Stimulated activated CD4-positive, alpha-beta T cell treated with anti-CD3 and anti-CD28 coated beads, Interleukin-4, amount 100 ng/mL, for 24 hours (primary cell): ENCODE measurements around the gene RAMACL.
"Not testable (repeated sequence)": the region's sequence is repeated elsewhere in the genome, so short reads cannot be mapped to it uniquely, and the experiment has no call there.

Experiments used
- DNase-seq: peaks from one replicate; pipeline ENCODE4 v3.0.0-alpha.2; 2020

RAMACL gene

DNA sequence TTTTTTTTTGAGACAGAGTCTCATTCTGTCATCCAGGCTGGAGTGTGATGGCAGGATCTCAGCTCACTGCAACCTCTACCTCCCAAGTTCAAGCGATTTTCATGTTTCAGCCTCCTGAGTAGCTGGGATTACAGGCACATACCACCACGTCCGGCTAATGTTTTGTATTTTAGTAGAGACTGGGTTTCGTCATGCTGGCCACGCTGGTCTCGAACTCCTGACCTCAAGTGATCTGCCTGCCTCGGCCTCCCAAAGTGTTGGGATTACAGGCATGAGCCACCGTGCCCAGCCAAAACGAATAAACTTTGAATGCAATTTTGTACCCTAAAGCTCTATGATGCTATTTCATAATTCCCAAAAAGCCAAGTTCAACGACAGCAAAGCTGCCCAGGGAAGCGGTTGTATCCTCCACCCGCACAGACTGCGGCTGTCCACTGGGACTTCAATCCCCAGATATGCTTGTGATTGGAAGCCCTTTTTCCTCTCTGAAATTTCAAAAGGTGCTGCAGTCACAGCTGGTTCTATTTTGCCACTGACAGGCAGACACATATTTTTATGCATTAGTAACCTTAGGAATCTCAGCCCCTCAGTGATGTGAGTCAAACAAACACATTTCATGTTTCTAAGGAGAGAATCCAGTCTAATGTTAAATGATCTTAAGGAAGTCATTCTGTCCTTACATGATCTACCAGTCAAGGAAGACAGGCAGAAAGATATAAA, 8.7 kb upstream of the RAMACL start:
- DNase-seq: no peak

DNA sequence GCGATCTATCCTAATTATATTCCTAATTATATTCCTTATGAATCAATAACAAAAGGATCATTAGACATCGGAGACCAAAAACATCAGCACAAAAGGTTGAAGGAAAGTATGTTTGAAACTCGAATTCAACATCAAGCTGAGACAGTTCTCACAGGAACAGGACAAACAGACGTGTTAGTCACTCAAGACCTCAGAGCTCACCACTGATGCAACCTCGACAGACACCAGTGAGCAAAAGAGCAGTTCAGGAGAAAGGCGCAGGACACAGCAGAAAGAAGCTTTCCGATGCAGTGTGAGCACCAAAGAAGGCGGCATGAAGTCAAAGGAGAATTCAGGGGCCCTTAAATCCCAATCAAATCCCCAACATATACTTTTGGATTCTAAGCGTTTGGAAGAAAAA, 6.3 kb upstream of the RAMACL start:
- DNase-seq: no peak

DNA sequence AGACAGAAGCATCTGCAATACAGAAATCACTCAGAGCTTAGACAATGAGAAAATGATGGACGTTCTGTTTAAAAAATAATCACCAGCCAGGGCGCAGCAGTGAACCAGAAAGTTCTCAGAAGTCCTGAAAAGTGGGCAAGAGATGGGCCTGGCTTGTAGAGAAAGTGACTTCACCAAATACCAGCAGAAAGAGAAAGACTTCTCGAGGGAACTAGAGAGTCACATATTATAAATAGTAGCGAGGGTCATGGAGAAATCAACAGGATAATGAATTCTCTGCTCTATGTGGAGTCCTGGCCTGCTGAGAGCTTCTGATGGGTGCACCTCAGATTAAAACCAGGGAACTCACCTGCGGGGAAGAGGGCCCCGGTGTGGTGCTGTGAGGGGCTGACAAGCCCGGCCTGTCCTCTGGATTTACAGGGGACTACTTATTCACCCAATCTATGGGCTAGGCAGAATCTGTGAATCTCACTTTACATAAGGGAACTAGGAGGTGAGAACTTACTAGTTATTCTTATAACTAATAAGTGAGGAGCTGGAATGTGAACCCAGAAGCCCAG, 5.6 kb upstream of the RAMACL start:
- no peak for DNase-seq

DNA sequence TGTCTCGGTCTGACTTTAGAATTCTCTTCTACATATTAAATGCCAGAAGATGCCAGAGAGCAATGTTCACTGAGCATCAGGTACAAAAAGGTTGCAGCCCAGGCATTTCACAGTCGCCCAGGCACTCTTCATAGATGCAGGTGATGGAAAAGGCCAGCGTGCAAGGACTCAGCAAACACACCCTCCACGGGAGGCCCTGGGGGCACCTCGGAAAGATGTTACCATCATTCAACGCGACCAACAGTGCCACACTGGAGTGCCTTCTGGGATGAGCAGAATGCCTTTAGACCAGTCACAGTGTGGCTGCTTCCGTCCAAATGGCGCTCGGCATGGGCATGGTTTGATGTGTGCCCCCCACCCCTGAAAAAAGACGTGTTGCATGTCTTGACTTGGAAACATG, 4.5 kb upstream of the RAMACL start:
- DNase-seq: no peak

DNA sequence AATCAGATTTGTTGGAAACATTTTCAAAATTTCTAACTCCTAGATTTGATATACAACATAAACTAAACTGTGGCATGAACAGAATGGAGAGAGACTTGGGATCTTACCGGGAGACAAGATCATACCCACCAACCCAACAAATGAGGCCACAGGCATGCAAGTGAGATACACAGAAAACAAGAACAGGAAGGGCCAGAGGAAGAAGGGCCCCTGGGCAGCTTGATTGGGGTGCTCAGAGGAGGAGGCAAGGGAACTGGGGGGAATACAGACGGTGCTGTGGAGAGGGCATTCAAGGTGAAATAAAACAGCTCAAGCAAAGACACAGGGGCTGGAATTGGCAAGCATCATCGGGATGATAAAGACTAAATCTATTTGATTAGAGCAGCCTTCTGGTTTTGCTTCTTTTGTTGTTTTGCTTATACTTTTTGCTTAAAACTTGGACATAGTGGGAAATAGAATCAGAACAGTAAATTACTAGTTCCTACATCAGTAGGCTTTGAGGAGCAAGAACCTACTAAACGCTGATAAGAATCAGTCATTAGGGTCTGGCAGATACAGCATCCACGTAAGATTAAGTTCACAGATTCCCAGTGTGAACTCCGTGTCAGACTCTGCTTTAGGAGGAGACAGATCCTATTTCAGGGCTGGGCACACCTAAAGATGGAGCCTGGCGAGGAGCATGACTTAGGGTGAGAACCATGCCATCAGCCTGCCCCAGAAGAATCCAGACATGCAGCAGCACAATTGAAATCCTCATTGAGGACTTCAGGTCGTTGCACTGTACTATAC, 3.5 kb upstream of the RAMACL start:
- DNase-seq: no peak

DNA sequence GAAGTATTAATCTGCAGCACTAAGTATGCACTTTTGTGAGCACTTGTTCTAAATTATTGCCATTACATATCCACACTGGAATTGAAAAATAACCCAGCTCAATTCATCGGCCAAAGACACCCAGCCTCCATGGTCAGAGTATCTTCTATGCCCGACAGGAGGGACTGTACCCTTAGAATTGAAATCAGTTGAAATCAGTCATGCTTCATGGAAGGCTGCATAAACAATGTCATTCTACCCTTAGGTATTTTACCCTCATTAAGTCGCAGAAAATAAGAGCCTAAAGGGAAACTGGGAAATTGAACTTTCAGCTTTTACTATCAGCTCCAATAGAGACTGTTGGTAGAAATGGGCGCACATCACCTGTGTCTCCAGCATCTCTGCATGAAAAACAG, 2.9 kb upstream of the RAMACL start:
- DNase-seq: no peak

DNA sequence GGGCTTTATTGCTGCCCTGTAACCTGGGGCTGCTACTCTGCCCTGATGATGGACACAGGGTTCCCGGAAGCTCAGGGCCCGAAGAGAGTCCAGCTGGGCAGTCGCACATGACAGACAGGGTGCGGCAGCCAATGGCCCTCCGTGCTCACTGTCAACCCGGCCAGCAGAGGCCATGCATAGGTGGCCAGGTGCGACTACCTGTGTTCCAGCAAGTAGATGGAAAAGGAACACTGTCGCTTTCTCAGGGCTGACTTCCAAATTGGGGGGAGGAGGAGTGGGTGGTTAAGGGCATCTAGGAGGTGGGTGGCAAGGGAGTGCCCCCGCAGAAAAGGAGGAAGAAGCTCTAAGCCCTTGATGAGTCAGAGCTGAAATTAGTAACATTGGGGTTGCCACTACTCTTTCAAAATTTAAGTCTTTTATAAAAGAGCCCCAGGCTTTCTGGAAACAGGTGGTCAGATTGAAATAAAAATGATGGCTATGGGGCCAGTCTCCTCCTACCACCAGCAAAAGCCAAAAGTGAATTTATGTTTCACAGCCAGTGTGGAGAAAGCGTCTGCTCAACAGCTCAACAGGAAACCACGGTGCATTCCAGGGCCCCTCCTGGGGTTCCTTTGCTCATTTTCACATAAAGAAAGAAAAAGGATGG, 2.3 kb upstream of the RAMACL start:
- no peak for DNase-seq

DNA sequence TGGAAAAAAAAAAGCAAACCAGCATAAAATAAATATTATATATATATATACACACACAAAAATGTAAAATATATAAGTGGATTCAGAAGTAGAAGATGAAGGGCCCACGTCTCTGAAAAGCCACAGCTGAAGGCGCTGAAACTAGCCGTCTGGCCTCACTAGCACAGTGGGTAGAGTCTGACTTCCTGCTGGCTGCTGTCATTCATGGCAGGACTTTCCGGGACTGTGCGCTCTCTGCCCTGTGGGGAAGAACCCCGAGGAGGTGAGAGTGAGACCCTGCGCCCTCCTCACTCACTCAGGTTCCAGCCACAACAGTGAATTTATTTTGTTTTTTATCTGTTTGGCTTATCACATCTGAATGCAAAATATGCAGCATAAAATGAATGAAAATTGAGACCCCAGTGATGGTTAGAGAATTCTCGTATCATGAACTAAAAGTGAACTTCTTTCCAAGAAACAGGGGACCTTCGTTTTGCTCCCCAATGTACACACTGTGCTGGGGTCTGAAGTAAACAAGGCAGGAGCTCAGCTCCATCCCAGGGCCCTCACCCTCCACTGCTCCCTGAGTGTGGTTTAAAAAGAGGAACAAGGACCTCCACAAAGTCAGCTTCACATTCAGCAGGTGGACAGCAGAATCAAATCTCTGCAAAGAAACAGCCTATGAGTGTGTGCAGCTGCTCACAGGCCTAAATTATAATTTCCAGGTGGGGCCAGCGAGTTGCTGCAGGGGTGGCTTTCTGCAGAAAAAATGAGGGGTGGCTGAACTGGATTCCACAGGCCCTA, 1.3 kb upstream of the RAMACL start:
- no peak for DNase-seq

DNA sequence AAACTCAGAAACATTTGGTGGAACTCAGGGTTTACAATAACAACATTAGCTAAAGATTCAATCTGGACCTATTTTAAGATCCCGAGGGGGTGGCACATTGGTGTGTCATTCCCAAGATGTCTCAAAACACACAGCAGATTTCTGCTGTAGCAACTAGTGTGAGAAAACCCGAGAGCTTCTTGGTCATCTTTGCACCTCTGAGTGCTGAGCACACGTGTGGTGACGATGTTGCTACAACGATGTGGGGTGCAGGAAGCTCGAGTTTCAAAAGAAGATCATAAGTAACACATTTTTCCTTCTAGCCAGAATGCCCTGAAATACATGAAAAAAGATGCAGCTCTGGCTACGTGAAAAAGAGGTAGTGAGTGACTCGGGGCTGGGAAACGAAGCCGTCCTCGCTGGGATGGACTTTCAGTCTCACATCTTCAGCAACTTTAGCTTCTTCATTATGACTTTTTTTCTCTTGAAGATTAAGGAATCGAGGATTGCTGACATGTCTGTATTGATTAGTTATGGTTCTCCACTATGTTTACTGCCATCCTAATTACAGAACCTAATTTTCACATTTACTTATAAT, 1.5 kb downstream of the RAMACL start:
- DNase-seq: no peak

DNA sequence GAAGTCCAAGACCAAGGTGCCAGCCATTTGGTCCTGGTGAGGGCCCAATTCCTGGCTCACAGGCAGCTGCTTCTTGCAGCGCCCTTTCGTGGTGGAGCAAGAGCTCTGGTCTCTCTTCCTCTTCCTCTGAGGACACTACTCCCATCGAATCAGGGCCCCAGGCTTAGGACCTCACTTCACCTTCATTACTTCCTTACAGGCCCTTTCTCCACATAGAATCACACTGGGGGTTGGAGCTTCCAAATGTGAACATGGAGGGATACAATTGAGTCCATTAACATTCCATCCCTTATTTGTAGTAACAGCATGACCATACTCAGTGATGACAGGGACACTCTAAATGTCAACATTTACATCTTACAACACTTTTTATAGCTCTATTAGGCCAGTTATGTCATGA, 2.3 kb downstream of the RAMACL start:
- DNase-seq: no peak

DNA sequence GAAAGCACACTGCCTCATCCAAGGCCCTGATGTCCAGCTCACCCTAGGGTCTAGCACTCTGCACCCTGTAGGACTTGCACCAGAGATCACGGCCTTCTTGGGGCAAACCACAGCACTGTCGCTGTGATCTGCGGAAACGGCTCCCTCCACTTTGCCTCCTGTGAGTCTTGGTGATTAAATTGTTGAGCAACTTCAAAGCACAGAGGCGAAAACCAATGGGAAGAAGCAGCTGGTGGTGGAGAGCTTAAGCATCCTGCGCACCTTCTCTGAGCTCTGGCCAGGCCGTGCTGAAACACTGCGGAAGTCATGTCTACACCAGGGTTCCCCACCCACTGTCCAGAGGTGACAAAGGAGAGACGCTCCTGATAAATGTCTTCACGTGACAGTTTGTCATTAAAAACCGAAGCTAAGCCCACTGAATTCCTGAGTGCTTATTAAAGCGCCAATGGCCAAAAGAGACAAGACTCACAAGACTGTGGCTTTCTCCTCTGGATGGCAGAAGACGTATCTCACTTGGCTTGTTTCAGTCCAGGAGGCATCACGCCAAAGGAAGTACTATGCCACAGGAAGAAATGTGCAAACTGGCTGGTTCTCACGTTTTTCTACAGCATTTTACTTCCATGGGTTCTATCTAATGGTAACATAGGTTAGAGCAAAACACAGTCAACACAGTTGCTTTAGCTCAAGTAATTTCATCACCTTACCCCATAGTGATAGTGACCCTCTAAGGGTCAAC, 3.1 kb downstream of the RAMACL start:
- no peak for DNase-seq

DNA sequence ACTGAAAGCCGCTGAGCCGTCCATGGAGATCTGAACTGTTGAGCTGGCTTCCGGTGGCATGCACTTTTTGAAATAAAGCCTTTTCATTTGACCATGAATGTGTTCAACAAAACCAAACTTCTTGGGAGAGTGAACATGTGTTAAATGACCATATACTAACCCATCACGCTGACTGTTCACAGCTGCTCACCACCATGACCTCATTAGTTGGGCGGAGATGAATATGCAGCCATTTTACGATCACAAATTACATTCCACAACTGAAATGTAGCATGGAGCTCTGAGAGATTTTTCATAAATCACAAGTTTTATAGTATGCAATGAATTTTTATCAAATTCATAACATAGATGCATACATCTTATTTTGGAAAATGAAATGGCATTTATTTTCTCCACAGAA, 4.2 kb downstream of the RAMACL start:
- no peak for DNase-seq

DNA sequence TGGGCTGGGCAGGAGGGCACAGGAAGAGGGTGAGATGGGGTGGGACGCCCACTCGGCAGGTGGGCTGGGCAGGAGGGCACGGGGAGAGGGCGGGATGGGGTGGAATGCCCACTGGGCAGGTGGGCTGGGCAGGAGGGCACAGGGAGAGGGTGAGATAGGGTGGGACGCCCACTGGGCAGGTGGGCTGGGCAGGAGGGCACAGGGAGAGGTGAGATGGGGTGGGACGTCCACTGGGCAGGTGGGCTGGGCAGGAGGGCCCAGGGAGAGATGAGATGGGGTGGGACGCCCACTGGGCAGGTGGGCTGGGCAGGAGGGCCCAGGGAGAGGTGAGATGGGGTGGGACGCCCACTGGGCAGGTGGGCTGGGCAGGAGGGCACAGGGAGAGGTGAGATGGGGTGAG, 4.7 kb downstream of the RAMACL start:
- not testable (repeated sequence) for DNase-seq

DNA sequence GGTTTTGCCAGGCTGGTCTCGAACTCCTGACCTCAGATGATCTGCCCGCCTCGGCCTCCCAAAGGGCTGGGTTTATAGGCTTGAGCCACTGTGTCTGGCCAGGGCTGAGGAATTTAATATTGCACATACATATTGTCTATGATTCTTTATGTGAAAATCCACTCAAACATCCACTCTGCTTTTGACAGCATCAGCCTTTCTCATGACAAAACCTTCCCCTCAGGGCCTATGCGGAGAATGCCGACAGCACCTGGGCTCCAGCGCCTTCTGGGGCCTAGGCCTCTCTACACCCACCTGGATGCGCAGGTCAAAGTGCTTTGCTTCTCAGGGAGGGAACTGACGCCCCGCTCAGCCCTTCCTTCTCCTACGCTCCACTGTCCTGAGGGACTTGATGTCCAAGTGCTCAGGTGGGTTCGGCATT, 5.4 kb downstream of the RAMACL start:
- DNase-seq: no peak

DNA sequence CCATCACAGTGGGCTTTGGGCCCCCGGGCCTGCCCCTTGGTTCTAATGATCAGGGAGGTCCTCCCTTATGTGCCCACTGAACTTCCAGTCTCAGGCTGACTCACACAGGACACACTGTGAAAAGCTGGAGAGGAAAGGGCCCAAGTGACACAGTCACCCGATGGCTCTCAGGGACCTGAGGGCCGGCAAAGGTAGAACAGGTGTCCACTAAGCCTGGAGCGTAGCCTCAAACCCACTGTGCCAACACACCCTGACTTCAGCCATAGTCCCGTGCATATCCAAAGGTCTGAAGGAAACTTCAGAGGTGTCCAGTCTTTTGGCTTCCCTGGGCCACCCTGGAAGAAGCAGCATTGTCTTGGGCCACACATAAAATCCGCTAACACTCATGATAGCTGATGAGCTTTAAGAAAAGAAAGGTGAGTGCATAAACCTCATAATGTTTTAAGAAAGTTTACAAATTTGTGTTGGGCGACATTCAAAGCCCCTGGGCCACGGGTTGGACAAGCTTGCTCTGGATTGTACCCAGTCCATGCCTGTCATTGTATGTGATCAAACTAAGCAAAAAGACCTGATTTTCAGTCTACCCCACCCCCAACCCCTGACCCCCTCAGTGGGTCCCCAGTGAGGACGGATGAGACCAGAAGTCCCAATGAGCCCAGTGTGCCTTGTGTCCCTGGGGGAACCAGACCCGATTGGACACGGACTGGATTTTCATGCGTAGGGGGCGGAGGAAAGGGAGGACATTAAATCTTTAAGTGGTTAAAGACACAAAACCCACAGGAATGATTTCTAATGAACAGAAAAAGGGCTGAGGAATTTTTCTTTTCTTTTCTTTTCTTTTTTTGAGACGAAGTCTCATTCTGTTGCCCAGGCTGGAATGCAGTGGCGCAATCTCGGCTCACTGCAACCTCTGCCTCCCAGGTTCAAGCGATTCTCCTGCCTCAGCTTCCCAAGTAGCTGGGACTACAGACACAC, 6.1 kb downstream of the RAMACL start:
- no peak for DNase-seq

DNA sequence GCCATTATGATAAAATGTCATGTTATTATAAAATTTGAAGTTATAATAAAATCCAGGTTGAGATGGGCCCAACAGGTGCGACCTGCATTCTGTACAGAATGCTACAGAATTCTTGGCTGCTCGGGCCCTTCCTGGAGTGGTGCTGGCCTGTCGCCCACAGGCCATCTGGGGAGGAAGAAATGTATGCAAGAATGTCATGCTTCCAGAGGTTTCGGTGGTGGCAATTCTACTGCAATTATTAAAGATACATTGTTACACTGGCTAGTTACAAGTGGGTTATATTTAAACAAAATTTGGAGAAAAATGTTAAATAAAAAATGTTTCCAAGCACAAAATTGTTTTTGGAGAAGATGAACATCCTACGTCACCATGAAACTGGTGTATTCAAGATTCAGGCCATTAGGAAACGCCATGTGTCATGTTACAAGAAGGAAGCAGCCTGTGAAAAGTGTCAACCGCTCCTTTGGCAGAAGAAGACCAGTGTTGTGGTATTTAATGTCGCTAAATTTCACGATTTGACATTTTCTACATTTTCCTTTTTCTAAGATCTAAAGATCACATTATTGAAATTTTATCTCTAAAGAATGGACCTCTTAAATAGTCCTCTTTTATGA, 7.1 kb downstream of the RAMACL start:
- no peak for DNase-seq

DNA sequence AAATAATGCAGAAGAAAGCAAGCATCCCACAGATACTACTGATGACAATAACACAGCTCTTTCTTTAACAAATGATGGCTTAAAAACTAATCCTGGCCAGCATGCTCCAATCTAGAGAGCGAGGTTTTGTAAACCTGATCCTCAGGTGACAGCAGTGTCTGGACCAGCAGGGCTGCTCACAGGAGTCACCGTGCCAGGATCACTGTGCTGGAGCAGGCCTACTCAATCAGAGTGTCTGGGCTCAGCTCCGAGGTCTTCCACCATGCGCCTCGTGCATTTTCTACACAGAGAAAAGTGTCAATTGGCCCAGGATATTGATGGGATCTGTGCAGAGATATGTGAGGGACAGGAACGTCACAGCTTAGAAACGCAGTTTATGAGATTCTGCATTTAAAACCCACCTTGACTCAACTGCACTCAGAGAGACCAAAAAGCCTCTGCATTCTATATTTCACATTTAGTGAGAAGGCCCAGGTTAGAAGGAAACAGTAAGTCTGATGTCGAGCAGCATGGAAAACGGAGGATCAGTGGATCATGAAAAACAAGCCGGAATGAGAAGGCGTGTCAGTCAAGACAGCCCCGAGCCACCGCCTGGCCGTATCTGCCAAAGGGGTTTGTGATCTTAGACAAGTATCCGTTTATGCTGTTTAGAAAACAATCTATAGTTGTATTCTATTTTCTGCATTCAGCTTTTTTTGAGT, 7.8 kb downstream of the RAMACL start:
- no peak for DNase-seq

DNA sequence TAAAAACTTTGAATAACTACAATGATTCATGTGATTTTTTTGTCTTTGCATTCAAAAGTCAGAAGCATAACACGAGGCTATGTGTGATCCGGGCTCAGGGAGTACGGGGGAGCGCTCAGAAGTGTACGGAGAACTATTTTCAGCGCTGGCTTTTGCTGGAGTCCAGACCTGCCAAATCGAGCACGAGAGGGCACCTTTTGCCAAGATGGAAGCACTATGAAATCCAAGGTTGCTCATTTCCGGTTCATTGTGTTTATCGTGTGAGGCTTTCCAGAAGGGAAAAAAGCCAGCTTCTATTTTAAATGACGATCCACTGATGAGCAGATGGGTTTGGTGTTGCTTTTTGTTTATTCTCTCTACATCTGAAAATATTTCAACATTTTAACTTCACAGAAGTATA, 11.3 kb downstream of the RAMACL start:
- DNase-seq: no peak

DNA sequence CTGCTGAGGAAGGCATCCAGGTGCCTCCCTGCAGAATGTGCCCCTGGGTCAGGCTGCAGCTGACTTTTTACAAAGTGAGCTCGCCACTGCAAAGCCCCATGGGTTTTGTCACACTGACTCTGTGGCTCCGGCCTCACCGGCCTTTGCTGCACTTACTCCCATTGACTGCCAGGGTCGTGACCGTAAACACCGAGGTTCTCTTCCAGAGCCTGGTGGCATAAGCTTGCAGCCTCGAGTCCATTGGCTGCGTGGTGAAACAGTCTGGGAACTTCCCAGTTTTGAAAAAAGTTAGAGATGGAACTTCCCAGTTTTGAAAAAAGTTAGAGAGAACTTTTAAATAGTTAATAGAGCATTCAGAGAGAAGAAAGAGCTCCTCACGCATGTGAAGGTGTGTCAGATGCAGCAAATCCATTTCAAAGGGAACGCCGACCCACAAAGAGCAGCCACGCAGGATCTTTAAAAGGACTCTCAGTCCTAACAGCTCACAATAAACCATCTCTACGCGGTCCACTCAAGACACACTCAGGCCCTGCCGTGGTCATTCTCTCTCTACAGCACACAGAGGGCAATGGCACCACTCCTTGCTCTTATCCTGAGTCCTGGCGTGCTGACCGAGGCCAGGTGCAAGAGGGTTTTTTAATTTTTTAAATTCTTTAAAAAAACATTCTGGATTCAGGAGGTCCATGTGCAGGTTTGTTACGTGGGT, 12.8 kb downstream of the RAMACL start:
- DNase-seq: no peak
